ENCODE measurements around the gene IL17C.
A peak's percentile ranks its signal among the peaks of the same experiment; 100 is the strongest.
"Not testable (repeated sequence)": the region's sequence is repeated elsewhere in the genome, so short reads cannot be mapped to it uniquely, and the experiment has no call there.

The IL17C gene

DNA sequence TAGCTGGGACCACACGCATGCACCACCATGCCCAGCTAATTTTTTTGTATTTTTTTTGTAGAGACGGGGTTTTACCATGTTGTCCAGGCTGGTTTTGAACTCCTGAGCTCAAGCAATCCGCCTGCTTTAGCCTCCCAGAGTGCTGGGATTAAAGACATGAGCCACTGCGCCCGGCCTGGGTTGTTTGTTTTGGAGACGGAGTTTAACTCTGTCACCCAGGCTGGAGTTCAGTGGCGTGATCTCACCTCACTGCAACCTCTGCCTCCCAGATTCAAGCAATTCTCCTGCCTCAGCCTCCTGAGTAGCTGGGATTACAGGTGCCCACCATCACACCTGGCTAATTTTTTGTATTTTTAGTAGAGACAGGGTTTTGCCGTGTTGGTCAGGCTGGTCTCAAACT is 28.9 kb upstream of the IL17C start:
- not testable (repeated sequence) for DNase-seq (ENCODE audit: low read depth in 2 of 3, low spot score in 2 of 3)

- no peak for DNase-seq (ENCODE audit: low read depth in 2 of 3, low spot score in 2 of 3)
These were observed 28.3 kb upstream of the IL17C start for GRCh38 chr16:88610080-88610479.

- no peak for DNase-seq (ENCODE audit: low read depth in 2 of 3, low spot score in 2 of 3)
These were observed 27.2 kb upstream of the IL17C start for GRCh38 chr16:88610909-88611812.

- DNase-seq (ENCODE audit: low read depth in 2 of 3, low spot score in 2 of 3): no peak
These were observed 25.1 kb upstream of the IL17C start for GRCh38 chr16:88613293-88613692.

- no peak for DNase-seq (ENCODE audit: low read depth in 2 of 3, low spot score in 2 of 3)
These were observed 24.2 kb upstream of the IL17C start for GRCh38 chr16:88613911-88614817.

DNA sequence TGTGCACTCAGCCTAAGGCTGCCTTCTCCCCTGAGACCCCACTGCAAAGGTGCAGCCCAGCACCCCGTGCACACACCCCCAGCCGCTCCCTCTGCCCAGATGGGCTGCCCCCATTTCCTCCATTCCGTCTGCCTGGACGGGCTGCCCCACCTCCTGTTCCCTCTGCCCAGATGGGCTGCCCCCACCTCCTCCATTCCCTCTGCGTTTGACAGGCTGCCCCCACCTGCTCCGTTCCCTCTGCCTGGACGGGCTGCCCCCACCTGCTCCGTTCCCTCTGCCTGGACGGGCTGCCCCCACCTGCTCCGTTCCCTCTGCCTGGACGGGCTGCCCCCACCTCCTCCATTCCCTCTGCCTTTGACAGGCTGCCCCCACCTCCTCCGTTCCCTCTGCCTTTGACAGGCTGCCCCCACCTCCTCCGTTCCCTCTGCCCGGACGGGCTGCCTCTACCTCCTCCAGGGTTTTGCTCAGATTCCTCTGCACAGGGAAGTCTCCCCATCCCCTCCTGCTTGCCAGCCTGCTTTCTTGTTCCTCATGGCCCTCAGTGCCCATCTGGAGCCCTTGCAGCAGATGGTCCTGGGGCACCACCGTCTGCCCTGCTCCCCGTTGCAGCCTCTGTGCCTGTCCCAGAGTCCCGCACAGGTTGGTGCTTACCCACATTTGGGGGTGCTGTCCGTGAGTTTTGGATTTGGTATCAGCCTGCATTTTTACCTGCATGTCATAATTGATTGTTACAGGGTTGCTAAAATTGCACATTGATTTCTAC is 23.4 kb upstream of the IL17C start:
- no peak for DNase-seq (ENCODE audit: low read depth in 2 of 3, low spot score in 2 of 3)

DNA sequence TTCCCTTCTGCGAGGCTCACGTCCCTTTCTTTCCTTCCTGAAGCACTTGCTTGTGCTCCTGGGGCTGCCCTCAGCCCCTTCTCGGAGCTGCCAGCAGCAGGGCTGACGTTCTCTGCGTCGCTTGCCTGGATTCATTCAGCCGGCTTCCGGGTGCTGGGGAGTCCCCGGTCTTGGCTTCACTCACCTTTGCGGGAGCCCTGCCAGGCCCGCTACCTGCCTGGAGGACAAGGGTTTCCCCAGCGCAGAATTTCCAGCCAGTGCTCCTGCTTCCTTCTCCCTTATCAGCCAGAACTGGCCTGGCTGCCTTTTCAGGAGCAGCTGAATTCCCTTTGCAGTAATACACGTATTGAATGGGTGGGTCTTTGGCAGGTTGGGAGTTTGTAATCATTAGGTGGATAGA is 22.1 kb upstream of the IL17C start:
- no peak for DNase-seq (ENCODE audit: low read depth in 2 of 3, low spot score in 2 of 3)

- no peak for DNase-seq (ENCODE audit: low read depth in 2 of 3, low spot score in 2 of 3)
These were observed 21.6 kb upstream of the IL17C start for GRCh38 chr16:88616736-88617135.

- DNase-seq (ENCODE audit: low read depth in 2 of 3, low spot score in 2 of 3): no peak
These were observed 20.9 kb upstream of the IL17C start for GRCh38 chr16:88617268-88618031.

DNA sequence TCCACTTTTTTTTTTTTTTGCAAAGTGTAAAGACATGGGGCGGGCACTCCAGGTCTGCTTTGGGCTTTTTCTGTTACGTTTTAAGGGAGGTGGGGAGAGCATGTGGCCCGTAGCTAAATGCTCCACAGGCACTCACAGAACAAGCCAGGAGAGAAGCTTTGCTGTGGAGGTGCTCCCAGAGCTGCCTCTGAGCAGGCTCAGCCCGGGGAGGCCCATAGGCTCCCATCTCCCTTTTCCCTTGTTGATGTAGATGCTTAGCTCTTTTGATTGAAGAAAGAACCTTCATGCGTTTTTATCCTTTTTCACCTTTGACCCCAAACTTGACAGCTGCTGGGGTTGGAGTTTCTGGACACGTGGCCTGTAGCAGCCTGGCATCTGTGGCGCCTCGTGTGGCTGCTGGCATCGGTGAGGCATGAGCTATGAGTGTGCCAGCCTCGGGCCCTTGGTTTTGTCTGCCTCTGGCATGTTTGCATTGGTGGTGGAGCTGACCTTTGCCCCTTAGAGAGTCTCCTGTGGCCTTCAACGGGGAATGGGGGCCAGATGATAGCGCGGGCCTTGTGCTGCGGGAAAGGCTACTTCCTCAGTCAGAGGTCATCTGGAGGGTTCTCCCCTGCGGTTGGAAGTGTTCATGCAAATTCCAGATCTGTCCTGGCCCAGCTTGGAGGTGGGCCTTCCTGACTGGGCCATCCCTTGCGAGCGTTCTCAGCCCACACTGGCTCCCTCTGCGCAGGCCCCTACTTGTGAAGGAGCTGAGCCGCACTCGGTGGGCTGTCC is 20.0 kb upstream of the IL17C start:
- no peak for DNase-seq (ENCODE audit: low read depth in 2 of 3, low spot score in 2 of 3)

GRCh38 chr16:88618956-88619667 is 19.3 kb upstream of the IL17C start:
- DNase-seq (ENCODE audit: low read depth in 2 of 3, low spot score in 2 of 3): no peak

DNA sequence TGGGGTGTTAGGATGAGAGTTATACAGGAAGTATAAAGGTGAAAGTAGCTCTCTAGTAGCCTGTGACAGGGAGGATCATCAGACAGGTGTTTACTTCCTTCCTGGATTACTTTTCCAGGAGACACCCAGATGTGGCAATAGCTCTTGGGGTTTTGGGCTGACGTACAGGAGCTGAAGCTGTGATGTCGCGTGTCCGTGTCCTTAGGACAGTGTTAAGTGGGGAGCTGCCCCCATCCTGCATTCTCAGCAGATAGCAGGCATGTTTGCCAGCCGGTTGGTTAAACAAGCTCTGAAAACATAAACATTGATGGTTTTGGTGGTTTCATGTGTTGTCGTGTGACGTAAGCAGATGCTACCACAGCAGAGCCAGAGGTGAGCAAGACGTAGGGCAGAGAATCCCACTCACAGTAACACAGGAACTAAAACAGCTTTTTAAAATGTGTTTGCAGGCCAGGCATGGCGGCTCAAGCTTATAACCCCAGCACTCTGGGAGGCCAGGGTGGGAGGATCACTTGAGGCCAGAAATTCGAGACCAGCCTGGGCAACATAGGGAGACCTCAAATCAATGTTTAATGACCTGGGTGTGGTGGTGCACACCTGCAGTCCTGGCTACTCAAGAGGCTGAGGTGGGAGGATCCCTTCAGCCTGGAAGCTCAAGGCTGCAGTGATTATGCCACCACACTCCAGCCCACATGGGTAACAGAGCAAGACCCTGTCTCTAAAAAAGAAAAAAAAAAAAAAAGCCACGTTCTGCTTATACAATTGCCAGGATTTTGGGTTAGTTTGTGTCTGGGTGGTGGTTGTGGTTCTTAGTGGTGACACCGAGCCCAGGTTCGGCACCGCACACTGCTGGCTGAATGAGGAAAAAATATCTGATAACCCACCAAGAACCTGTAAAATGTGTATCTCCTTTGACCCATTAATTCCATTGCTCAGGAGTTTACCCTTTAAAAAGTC is 18.2 kb upstream of the IL17C start:
- DNase-seq (ENCODE audit: low read depth in 2 of 3, low spot score in 2 of 3): peak in 1 of 3 experiments; percentile 29

DNA sequence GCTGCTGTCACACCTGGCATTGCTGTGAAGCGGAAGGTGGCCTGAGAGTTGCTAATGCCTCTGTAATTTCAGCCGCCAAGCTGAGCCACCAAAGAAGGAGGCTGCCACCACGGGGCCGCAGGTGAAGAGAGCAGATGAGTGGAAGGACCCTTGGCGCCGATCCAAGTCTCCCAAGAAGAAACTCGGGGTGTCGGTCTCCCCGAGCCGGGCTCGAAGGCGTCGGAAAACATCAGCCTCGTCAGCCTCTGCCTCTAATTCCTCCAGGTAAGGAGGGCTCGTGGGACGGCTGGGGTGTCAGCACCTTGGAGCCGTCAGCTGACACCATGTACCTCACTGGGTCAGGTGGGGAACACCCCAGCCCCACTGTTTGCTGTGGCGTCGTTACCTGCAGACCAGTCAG is 16.2 kb upstream of the IL17C start:
- no peak for DNase-seq (ENCODE audit: low read depth in 2 of 3, low spot score in 2 of 3)

DNA sequence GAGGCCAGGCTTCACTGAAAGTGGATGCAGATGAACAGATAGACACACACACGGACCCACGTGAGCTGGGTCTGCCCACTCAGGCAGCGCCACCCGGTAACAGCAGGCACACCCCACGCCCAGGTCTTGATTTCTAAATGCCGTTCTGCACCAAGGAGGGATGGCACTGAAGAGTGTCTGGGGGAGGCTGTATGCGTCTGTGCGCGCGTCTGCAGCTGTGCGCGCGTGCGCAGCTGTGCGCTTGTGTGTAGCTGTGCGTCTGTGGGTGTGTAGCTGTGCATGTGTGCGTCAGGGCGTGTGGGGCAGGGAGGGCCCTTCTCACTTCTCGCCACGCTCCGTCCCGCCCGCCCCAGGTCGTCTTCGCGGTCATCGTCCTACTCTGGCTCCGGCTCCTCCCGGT is 15.5 kb upstream of the IL17C start:
- no peak for DNase-seq (ENCODE audit: low read depth in 2 of 3, low spot score in 2 of 3)

DNA sequence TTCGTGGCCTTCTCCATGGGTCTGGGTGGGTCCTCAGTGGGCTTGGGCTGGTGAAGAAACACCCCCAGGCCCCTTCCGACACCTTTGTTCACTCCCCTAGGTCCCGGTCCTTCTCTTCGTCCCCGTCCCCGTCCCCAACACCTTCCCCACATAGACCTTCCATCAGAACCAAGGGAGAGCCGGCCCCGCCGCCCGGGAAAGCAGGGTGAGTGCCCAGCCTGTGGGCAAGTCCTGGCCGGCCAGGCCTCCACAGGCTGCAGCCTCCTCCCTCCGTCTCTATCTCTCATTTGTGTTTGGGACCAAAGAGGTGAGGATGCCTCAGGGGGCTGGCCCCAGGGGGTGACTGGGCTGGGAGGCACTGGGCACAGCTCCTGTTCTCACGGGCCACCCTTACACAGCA is 14.5 kb upstream of the IL17C start:
- no peak for DNase-seq (ENCODE audit: low read depth in 2 of 3, low spot score in 2 of 3)

DNA sequence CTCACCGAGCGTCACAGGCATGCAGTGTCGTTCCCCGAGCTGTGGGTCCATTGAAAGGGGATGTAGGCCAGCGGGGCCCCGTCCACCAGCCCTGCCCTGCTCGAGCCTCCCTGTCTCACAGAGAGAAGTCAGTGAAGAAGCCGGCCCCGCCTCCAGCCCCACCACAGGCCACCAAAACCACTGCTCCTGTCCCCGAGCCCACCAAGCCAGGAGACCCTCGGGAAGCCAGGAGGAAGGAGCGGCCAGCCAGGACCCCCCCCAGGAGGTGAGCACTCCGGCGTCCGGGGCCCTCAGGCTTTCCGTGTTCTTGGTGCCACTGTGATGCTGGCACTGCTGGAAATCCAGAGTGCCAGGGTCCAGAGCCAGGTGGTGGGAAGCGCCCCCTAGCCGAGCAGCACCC is 13.9 kb upstream of the IL17C start:
- no peak for DNase-seq (ENCODE audit: low read depth in 2 of 3, low spot score in 2 of 3)

DNA sequence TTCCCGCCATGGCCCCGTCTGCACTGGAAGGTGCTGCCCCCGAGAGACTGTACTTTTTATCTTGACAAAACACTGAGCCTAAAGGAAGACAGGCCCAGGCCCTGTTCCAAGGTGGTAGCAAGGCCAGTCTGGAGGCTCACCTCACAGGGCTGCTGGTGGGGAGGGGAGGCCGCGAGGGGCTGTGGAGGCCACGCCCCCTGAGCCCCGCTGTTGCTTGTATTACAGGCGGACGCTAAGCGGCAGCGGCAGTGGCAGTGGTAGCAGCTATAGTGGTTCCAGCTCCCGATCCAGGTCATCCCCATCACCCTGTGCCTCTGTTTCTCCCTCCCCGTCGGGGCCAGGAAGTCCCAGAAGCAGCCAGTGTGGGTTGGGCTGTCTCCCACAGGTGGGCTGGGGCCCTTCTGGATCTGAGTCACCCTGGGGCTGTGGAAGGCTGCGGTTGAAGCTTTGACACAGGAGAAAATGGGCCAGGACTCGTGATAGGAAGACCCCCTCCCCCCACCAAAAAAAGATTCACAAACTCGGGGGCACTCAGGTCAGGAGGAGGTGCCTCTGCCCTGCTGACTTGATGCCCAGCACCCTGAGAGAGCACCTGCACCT is 13.3 kb upstream of the IL17C start:
- DNase-seq (ENCODE audit: low read depth in 2 of 3, low spot score in 2 of 3): no peak

- no peak for DNase-seq (ENCODE audit: low read depth in 2 of 3, low spot score in 2 of 3)
These were observed 11.7 kb upstream of the IL17C start for GRCh38 chr16:88626646-88627045.

Data from activated CD8-positive, alpha-beta memory T cell treated with anti-CD3 and anti-CD28 coated beads for 48 hours (primary cell).